Stomach (tissue), 9 donors: Measurements from ENCODE around the gene KANK4. TPM values are rescaled to one million over a fixed set of nuclear protein-coding genes. Genes with fewer than 3 reads are reported as not detected.

Experiments used
- DNase-seq, 2 donors: peaks; one replicate each; pipeline versions ENCODE4 v3.0.0 to v3.0.0-alpha.2; 2013 to 2019
- H3K27ac ChIP-seq, 5 donors: fragments of 200-600 bp in 4 of 5; sonication (generic) in 4 of 5; one replicate each; pipeline ENCODE4 v1.5.1; 2013 to 2019; ENCODE audit warnings: mild to moderate bottlenecking in 1 of 5, moderate library complexity in 1 of 5
- H3K27me3 ChIP-seq, 3 donors: fragments of 200-600 bp; sonication (generic); one replicate each; pipeline ENCODE4 v1.5.1; 2017 to 2019; ENCODE audit warnings: mixed run types in 1 of 3
- H3K36me3 ChIP-seq, 4 donors: fragments of 200-600 bp; sonication (generic); 1 replicate in 3 of 4; 2 replicates in 1 of 4; pipeline ENCODE4 v1.5.1; 2016 to 2019
- H3K4me1 ChIP-seq, 4 donors: fragments of 200-600 bp; sonication (generic); one replicate each; pipeline ENCODE4 v1.5.1; 2016 to 2019
- H3K4me3 ChIP-seq, 4 donors: fragments of 200-600 bp; sonication (generic) in 3 of 4; one replicate each; pipeline ENCODE4 v1.5.1; 2016 to 2019; ENCODE audit warnings: mild to moderate bottlenecking in 1 of 4
- H3K9me3 ChIP-seq, 4 donors: fragments of 200-600 bp; sonication (generic); one replicate each; pipeline ENCODE4 v1.5.1; 2016 to 2019
- CTCF ChIP-seq, 7 experiments: fragments of 450-650 bp in 4 of 7; fragments of 200-600 bp in 3 of 7; sonication (generic) in 3 of 7; IDR thresholded peaks; one replicate each; pipeline ENCODE4 v1.5.1; 2016 to 2019; ENCODE audit warnings: antibody characterized with exemption in 7 of 7, control low read depth in 2 of 7, mild to moderate bottlenecking in 1 of 7
- EP300 ChIP-seq: sonication (generic); formaldehyde crosslinking; IDR thresholded peaks from one replicate; pipeline ENCODE4 v1.6.1; 2017; ENCODE audit warnings: antibody characterized with exemption
- POLR2A ChIP-seq, 4 donors: fragments of 450-650 bp; IDR thresholded peaks; one replicate each; pipeline ENCODE4 v1.6.1; 2016; ENCODE audit warnings: antibody characterized with exemption in 4 of 4, control low read depth in 2 of 4, mild to moderate bottlenecking in 1 of 4, moderate library complexity in 1 of 4
- POLR2AphosphoS5 ChIP-seq, 3 donors: sonication (generic); formaldehyde crosslinking; IDR thresholded peaks; one replicate each; pipeline ENCODE4 v1.6.1; 2016; ENCODE audit warnings: antibody characterized with exemption in 3 of 3
- WGBS, 5 donors: extraction: QIAGEN DNeasy Blood & Tissue Kit in 3 of 5; methylation state at CpG; one replicate each; pipeline versions ENCODE4 v1.1.5 to v1.1.7; 2013 to 2018; 5-methylcytosine and 5-hydroxymethylcytosine counted together
- intact Hi-C: fragments of 100-400 bp; cut with DNase I; formaldehyde crosslinking; loops from one replicate; pipeline ENCODE4 v1.15.1; 2023; ENCODE audit warnings: low total_unique reads
- polyA plus RNA-seq, 3 donors: library from polyadenylated mRNA; stranded (reverse); fragments of 200-250 nt; gene quantifications; one replicate each; pipeline ENCODE4 v1.2.3, GENCODE V29; 2013
- total RNA-seq, 5 donors: library from RNA; depleted of rRNA; stranded (reverse); fragments of >200 nt; gene quantifications; one replicate each; pipeline versions ENCODE4 v1.1.0 to v1.2.3, GENCODE V29; 2014 to 2016
- donor health status: healthy with polysubstance abuse.
- donor health status: Bipolar disorder and iron deficiency.
- donor health status: healthy.

Gene KANK4
- total and polyA plus RNA-seq, 8 donors, result 0.31 to 3.9 (median 2.0) TPM; not detected in 2

GRCh38 chr1:62336995-62337705 is 17.9 kb upstream of the KANK4 start:
- TF ChIP-seq POLR2A (IDR thresholded peaks at IDR 0.05), result no peak
- no peak for TF ChIP-seq POLR2AphosphoS5 (IDR thresholded peaks at IDR 0.05)
- no peak for TF ChIP-seq EP300
- no peak for TF ChIP-seq CTCF (IDR thresholded peaks at IDR 0.05)
- intact Hi-C loops, result no loop called here
- H3K27ac ChIP-seq, result peak overlapping the region in 2 of 5 donors; percentile 4 to 51
- no peaks in the 10 kb centered on the region for H3K9me3 ChIP-seq
- H3K4me3 ChIP-seq, result no peak overlapping the region
- H3K27me3 ChIP-seq, result no peaks in the 10 kb centered on the region
- DNase-seq, result peak in 1 of 2 donors; percentile 74
- 64 to 87% (median 72%) methylated on average over 10 of the region's 10 CpGs for WGBS, 5 donors
- no peaks in the 10 kb centered on the region for H3K36me3 ChIP-seq
- H3K4me1 ChIP-seq, result peaks cover 0 to 11% (median 5%) of the 10 kb centered on the region in 4 donors

- TF ChIP-seq POLR2AphosphoS5 (IDR thresholded peaks at IDR 0.05), result no peak
- no peak for TF ChIP-seq EP300
- no peak for TF ChIP-seq CTCF (IDR thresholded peaks at IDR 0.05)
- no peak for TF ChIP-seq POLR2A (IDR thresholded peaks at IDR 0.05)
- intact Hi-C loops, result no loop called here
- H3K36me3 ChIP-seq, result no peaks in the 10 kb centered on the region
- no peaks in the 10 kb centered on the region for H3K27me3 ChIP-seq
- 49 to 88% (median 86%) methylated on average over 8 of the region's 8 CpGs for WGBS, 5 donors
- H3K9me3 ChIP-seq, result no peaks in the 10 kb centered on the region
- peaks cover 0 to 11% (median 5%) of the 10 kb centered on the region in 4 donors for H3K4me1 ChIP-seq
- DNase-seq, result no peak
- no peak overlapping the region for H3K27ac ChIP-seq
- no peak overlapping the region for H3K4me3 ChIP-seq
Measured at GRCh38 chr1:62336638-62336994, 17.4 kb upstream of the KANK4 start.

- Histone ChIP-seq H3K27ac (no peak overlapping the region), H3K4me3 (no peak overlapping the region), H3K4me1 (peaks cover 0 to 11% (median 5%) of the 10 kb centered on the region in 4 donors), H3K36me3 (no peaks in the 10 kb centered on the region), H3K27me3 (no peaks in the 10 kb centered on the region), H3K9me3 (no peaks in the 10 kb centered on the region)
- DNase-seq, result no peak
- TF ChIP-seq POLR2AphosphoS5 (IDR thresholded peaks at IDR 0.05), result no peak
- no peak for TF ChIP-seq EP300
- no peak for TF ChIP-seq CTCF (IDR thresholded peaks at IDR 0.05)
- TF ChIP-seq POLR2A (IDR thresholded peaks at IDR 0.05), result no peak
- intact Hi-C loops, result no loop called here
- WGBS, 5 donors, result 46 to 58% (median 56%) methylated on average over 3 of the region's 3 CpGs
Measured at GRCh38 chr1:62335656-62336055, 16.4 kb upstream of the KANK4 start.

DNA sequence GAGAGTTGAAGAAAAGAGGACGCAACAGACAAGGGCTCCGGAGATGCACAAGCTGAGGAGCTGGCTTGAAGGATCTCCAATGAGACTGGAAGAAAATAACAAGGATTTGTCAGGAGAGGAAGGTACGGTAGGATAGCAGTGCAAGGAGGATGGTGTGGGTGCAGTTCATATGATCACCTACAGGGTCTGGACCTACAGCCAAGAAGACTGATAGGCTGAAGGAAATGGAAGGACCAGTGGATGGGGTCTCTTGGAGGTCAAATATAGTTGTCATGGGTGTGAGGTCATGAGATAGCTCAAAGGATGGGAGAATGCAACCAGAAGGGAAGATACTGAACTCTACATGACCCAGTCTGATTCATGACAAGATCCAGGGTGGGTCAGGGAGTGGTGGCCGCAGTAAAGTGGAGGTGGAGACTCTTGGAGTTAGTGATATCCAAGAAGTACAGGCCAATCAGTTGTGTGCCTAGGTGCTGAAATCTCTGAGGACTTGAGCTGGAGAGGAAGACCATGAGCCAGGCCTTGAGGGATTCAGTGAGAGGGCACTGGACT is 15.3 kb upstream of the KANK4 start:
- Histone ChIP-seq H3K36me3 (no peaks in the 10 kb centered on the region), H3K4me3 (no peak overlapping the region), H3K27ac (no peak overlapping the region), H3K27me3 (no peaks in the 10 kb centered on the region), H3K4me1 (peaks cover 0 to 11% (median 5%) of the 10 kb centered on the region in 4 donors), H3K9me3 (no peaks in the 10 kb centered on the region)
- no peak for TF ChIP-seq POLR2AphosphoS5 (IDR thresholded peaks at IDR 0.05)
- no peak for TF ChIP-seq EP300
- TF ChIP-seq POLR2A (IDR thresholded peaks at IDR 0.05), result no peak
- TF ChIP-seq CTCF (IDR thresholded peaks at IDR 0.05), result no peak
- intact Hi-C loops, result no loop called here
- no peak for DNase-seq
- WGBS, 5 donors, result 93 to 99% (median 97%) methylated on average over 4 of the region's 4 CpGs
